PC-3 (cell line): ENCODE measurements around the gene FBXL13.

ENCODE experiments used
- EZH2 ChIP-seq: fragments of 300-600 bp; sonication (generic); IDR thresholded peaks from one replicate; pipeline ENCODE4 v1.6.1; 2017; ENCODE audit warnings: antibody characterized with exemption, mild to moderate bottlenecking, low read length; ENCODE audit not compliant: unreplicated experiment
- EZH2phosphoT487 ChIP-seq: fragments of 300-600 bp; sonication (generic); IDR thresholded peaks from 2 replicates; pipeline ENCODE4 v1.6.1; 2018; ENCODE audit warnings: mild to moderate bottlenecking, antibody characterized with exemption, low read length, borderline replicate concordance
- TF ChIP-seq, protein P1 (sequence below): fragments of 300-600 bp; sonication (generic); conservative IDR thresholded peaks from 2 replicates; pipeline ENCODE4 v1.5.1; 2017; ENCODE audit warnings: antibody characterized with exemption, low read depth, mild to moderate bottlenecking, low read length

DNA sequence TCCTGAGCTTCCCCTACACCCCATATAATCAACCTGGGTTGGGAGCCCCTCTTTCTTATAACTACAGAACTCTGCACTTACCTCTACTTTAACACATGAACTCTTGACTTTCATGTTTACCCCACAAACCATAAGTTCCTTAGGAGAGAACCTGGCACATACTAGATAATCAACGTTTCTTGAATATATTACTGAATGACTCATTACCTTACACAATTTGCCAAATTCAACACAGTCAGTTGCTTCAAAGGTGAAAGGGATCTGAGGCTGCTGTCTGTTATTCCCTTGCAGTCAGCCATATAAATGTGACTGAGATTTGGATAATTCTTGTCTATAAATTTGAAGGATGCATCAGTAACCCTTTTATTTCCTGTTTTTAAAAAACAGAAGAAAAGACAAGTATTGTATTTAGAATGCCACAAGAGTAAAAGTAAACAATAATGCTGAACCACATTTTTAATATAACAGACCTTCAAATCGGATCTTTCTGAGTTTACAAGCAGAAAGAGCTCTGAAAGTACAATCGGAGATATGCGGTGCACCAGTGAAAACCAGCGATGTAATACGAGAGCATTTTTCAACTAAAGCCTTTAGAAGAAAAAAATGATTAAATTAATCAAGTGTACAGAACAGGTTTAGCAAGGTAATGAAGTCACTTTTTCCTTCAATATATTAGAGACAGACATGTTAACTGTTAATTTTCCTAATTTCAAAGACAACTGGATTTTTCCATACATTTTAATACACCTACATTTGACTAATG is 191.3 kb downstream of the FBXL13 start:
- TF ChIP-seq, protein P1, sequence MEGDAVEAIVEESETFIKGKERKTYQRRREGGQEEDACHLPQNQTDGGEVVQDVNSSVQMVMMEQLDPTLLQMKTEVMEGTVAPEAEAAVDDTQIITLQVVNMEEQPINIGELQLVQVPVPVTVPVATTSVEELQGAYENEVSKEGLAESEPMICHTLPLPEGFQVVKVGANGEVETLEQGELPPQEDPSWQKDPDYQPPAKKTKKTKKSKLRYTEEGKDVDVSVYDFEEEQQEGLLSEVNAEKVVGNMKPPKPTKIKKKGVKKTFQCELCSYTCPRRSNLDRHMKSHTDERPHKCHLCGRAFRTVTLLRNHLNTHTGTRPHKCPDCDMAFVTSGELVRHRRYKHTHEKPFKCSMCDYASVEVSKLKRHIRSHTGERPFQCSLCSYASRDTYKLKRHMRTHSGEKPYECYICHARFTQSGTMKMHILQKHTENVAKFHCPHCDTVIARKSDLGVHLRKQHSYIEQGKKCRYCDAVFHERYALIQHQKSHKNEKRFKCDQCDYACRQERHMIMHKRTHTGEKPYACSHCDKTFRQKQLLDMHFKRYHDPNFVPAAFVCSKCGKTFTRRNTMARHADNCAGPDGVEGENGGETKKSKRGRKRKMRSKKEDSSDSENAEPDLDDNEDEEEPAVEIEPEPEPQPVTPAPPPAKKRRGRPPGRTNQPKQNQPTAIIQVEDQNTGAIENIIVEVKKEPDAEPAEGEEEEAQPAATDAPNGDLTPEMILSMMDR: no peak
- TF ChIP-seq EZH2 (no peak), EZH2phosphoT487 (no peak)
